Measurements from ENCODE around the gene MUC12. TPM values are rescaled to one million over a fixed set of nuclear protein-coding genes. Genes with fewer than 3 reads are reported as not detected.

Gene MUC12
- total and polyA plus RNA-seq, 4 donors: 1.4 to 5.5 (median 2.8) TPM

DNA sequence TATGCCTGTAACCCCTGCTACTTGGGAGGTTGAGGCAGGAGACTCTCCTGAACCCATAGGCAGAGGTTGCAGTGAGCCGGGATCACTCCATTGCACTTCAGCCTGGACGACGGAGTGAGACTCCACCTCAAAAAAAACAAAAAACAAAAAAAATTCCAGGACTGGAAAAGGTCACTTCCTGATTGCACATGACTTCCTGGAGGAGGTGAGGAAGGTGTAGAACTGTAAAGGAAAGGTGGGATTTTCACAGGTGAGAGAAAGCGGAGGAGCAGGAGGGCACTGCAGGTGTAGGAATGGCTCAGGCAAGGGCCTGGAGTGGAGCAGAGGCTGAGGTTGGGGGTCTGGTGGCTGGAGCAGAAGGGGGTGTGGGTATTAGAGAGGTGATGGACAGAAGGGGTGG lies 23.3 kb upstream of the MUC12 start:
- ATAC-seq (ENCODE audit: insufficient read depth, low FRiP score) (no peak), DNase-seq (no peak)
- no peak for TF ChIP-seq CTCF (IDR thresholded peaks at IDR 0.05; ENCODE audit: control extremely low read depth, extremely low read depth)
- Histone ChIP-seq H3K36me3 (ENCODE audit: control insufficient read depth in 4 of 4, insufficient read depth in 4 of 4, low read length in 4 of 4) (no peaks in the 10 kb centered on the region), H3K9me3 (ENCODE audit: control insufficient read depth in 4 of 4, insufficient read depth in 3 of 4, low read length in 3 of 4) (peaks cover 0 to 2% (median 0%) of the 10 kb centered on the region in 4 donors), H3K9ac (ENCODE audit: insufficient read depth in 1 of 2, low read length in 2 of 2) (no peak overlapping the region), H3K4me1 (ENCODE audit: control insufficient read depth in 5 of 5, insufficient read depth in 5 of 5, low read length in 5 of 5) (peaks cover 0 to 8% (median 3%) of the 10 kb centered on the region in 5 donors), H3K27me3 (ENCODE audit: control insufficient read depth in 3 of 3, insufficient read depth in 3 of 3, low read length in 2 of 3) (peaks cover 0 to 3% (median 0%) of the 10 kb centered on the region in 3 donors), H3K27ac (ENCODE audit: low read depth in 1 of 2, low read length in 1 of 2) (no peak overlapping the region), H3K4me3 (no peak overlapping the region)
- 82 to 93% methylated on average over 4 of the region's 4 CpGs for WGBS, 2 donors

GRCh38 chr7:100946766-100947365 lies 22.5 kb upstream of the MUC12 start:
- Histone ChIP-seq H3K4me3 (no peak overlapping the region), H3K27ac (ENCODE audit: low read depth in 1 of 2, low read length in 1 of 2) (no peak overlapping the region), H3K9me3 (ENCODE audit: control insufficient read depth in 4 of 4, insufficient read depth in 3 of 4, low read length in 3 of 4) (peaks cover 0 to 2% (median 0%) of the 10 kb centered on the region in 4 donors), H3K9ac (ENCODE audit: insufficient read depth in 1 of 2, low read length in 2 of 2) (no peak overlapping the region), H3K27me3 (ENCODE audit: control insufficient read depth in 3 of 3, insufficient read depth in 3 of 3, low read length in 2 of 3) (peaks cover 0 to 3% (median 3%) of the 10 kb centered on the region in 3 donors), H3K4me1 (ENCODE audit: control insufficient read depth in 5 of 5, insufficient read depth in 5 of 5, low read length in 5 of 5) (peaks cover 0 to 8% (median 3%) of the 10 kb centered on the region in 5 donors), H3K36me3 (ENCODE audit: control insufficient read depth in 4 of 4, insufficient read depth in 4 of 4, low read length in 4 of 4) (no peaks in the 10 kb centered on the region)
- DNase-seq (no peak), ATAC-seq (ENCODE audit: insufficient read depth, low FRiP score) (no peak)
- TF ChIP-seq CTCF (IDR thresholded peaks at IDR 0.05; ENCODE audit: control extremely low read depth, extremely low read depth): no peak
- WGBS, 2 donors: 87 to 88% methylated on average over 11 of the region's 11 CpGs

DNA sequence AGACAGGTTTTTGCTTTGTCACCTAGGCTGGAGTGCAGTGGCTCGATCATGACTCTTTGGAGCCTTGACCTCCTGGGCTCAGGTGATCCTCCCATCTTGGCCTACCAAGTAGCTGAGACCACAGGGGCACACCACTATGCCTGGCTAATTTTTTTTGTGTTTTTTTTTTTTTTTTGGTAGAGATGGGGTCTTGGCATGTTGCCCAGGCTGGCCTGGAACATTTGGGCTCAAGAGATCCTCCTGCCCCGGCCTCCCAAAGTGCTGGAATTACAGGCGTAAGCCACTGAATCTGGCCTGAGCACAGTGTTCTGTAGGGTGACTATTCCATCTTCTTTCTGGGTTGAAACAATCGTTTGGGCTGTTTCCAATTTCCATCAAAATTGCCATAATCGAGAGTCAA lies 21.6 kb upstream of the MUC12 start:
- Histone ChIP-seq H3K27ac (ENCODE audit: low read depth in 1 of 2, low read length in 1 of 2) (no peak overlapping the region), H3K9me3 (ENCODE audit: control insufficient read depth in 4 of 4, insufficient read depth in 3 of 4, low read length in 3 of 4) (peaks cover 0 to 2% (median 0%) of the 10 kb centered on the region in 4 donors), H3K36me3 (ENCODE audit: control insufficient read depth in 4 of 4, insufficient read depth in 4 of 4, low read length in 4 of 4) (no peaks in the 10 kb centered on the region), H3K9ac (ENCODE audit: insufficient read depth in 1 of 2, low read length in 2 of 2) (no peak overlapping the region), H3K4me1 (ENCODE audit: control insufficient read depth in 5 of 5, insufficient read depth in 5 of 5, low read length in 5 of 5) (peaks cover 0 to 1% (median 0%) of the 10 kb centered on the region in 5 donors), H3K27me3 (ENCODE audit: control insufficient read depth in 3 of 3, insufficient read depth in 3 of 3, low read length in 2 of 3) (peaks cover 0 to 10% (median 3%) of the 10 kb centered on the region in 3 donors), H3K4me3 (no peak overlapping the region)
- DNase-seq: no peak
- 84 to 88% methylated on average over 5 of the region's 5 CpGs for WGBS, 2 donors
- no peak for TF ChIP-seq CTCF (IDR thresholded peaks at IDR 0.05; ENCODE audit: control extremely low read depth, extremely low read depth)
- no peak for ATAC-seq (ENCODE audit: insufficient read depth, low FRiP score)

Measured in lung (tissue), 12 donors.